GM21576 (cell line): ENCODE measurements around the gene QPRT.
A peak's percentile ranks its signal among the peaks of the same experiment; 100 is the strongest.
"Not testable (repeated sequence)": the region's sequence is repeated elsewhere in the genome, so short reads cannot be mapped to it uniquely, and the experiment has no call there.

ENCODE experiments used
- ATAC-seq: cut with Tn5 transposase; IDR thresholded peaks from one replicate; pipeline ENCODE4 v1.9.1; 2021; ENCODE audit warnings: mild to moderate bottlenecking, moderate library complexity; ENCODE audit not compliant: unreplicated experiment

Gene QPRT

GRCh38 chr16:29662000-29662728 is 16.8 kb upstream of the QPRT start:
- no peak for ATAC-seq

GRCh38 chr16:29662729-29663015 is 16.3 kb upstream of the QPRT start:
- peak; percentile 28 for ATAC-seq

DNA sequence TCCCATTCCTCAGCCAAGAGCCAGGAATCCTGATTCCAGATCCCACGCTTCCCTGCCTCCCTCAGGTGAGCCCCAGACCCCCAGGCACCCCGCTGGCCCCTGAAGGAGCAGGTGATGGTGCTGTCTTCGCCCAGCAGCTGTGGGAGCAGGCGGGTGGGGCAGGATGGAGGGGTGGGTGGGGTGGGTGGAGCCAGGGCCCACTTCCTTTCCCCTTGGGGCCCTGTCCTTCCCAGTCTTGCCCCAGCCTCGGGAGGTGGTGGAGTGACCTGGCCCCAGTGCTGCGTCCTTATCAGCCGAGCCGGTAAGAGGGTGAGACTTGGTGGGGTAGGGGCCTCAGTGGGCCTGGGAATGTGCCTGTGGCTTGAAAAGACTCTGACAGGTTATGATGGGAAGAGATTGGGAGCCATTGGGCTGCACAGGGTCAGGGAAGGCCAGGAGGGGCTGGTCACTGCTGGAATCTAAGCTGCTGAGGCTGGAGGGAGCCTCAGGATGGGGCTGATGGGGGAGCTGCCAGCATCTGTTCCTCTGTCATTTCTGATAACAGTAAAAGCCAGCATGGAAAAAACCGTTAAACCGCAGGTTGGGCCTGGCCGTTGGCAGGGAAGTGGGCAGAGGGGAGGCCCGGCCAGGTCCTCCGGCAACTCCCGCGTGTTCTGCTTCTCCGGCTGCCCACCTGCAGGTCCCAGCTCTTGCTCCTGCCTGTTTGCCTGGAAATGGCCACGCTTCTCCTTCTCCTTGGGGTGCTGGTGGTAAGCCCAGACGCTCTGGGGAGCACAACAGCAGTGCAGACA is 15.8 kb upstream of the QPRT start, which contains the start of gene SPN:
SPN (plus strand) TSS at position 232 of the 791 bp plus-strand sequence; CDS start at position 714, 482 bp downstream.
- peak; percentile 32 for ATAC-seq

- no peak for ATAC-seq
These were observed 15.2 kb upstream of the QPRT start for GRCh38 chr16:29663807-29664090.

DNA sequence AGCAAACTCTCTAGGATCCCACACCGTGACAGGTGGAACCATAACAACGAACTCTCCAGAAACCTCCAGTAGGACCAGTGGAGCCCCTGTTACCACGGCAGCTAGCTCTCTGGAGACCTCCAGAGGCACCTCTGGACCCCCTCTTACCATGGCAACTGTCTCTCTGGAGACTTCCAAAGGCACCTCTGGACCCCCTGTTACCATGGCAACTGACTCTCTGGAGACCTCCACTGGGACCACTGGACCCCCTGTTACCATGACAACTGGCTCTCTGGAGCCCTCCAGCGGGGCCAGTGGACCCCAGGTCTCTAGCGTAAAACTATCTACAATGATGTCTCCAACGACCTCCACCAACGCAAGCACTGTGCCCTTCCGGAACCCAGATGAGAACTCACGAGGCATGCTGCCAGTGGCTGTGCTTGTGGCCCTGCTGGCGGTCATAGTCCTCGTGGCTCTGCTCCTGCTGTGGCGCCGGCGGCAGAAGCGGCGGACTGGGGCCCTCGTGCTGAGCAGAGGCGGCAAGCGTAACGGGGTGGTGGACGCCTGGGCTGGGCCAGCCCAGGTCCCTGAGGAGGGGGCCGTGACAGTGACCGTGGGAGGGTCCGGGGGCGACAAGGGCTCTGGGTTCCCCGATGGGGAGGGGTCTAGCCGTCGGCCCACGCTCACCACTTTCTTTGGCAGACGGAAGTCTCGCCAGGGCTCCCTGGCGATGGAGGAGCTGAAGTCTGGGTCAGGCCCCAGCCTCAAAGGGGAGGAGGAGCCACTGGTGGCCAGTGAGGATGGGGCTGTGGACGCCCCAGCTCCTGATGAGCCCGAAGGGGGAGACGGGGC is 14.7 kb upstream of the QPRT start:
- no peak for ATAC-seq

DNA sequence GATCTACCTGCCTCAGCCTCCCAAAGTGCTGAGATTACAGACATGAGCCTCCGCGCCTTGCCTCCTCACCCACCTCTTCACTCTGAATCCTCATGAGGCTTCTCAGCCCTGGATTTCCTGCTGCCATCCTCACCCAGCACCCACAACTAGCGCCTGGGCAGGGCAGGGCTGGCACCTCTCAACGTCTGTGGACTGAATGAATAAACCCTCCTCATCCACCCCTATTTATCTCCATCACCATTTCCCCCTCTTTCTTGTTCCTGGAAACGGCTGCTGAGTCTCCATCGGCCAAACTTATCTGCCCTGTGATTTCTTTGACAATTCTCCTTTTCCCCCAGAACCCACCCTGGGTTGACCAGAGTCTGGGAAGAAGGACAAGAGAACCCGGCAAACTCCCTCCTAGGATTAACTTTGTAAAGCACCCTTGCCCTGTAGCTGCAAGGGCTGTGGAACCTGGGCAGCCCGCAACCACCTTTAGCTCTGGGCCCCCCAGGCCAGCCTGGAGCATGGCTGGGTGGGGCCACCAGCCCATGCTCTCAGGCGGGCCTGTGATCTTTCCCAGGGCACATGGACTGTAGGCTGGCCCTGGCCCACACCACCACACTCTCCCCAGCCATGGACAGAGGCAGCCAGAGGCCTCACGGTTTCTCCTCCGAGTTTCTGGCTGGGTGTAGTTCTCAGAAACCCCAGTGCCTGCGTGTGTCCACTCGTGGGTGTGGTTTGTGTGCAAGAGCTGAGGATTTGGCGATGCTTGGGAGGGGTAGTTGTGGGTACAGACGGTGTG is 13.5 kb upstream of the QPRT start:
- no peak for ATAC-seq

- not testable (repeated sequence) for ATAC-seq
These were observed 11.7 kb upstream of the QPRT start for GRCh38 chr16:29667322-29667610.

- ATAC-seq = no peak
These were observed 11.2 kb upstream of the QPRT start for GRCh38 chr16:29667755-29668154.

DNA sequence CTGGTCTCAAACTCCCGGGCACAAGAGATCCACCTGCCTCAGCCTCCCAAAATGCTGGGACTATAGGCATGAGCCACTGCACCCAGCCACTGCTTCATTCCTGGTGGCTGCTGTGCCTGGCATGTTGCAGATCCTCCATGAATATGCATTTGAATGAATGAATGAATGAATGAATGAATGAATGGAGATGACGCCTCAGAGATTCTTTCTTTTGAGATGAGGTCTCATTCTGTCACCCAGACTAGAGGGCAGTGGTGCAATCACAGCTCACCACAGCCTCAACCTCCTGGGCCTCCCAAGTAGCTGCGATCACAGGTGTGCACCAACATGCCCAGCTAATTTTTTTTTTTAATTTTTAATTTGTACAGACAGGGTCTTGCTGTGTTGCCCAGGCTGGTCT is 10.7 kb upstream of the QPRT start:
- ATAC-seq = no peak

DNA sequence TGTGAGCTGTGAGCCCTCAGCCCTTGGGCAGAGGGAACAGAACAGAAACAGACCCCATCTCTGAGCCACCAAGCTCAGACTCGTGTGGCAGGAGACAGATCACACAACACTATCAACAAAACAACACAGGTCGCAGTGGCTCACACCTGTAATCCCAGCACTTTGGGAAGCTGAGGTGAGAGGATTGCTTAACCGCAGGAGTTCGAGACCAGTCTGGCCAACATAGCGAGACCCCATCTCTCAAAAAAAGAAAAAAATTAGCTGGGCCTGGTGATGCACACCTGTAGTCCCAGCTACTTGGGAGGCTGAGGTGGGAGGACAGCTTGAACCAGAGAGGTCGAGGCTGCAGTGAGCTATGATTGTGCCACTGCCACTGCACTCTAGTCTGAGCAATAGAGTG is 5.5 kb upstream of the QPRT start:
- ATAC-seq = no peak

DNA sequence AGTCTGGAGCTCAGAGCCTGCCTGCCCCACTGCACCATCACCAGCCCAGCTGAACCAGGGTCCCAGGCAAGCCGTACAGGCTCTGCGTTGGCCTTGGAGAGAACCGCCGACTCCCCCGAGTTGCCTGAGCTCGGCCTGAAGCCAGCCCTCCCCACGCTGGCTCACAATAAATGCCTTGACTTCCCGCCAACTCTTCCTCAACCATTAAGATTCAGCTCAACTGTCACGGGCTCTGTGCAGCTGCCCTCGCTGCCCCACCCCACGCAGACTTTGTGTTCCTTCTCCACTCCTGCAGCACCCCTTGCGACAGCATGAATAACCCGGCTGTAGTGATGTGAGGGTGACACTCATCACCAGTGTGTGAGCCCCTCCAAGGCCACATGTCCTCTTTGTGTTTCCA is 4.8 kb upstream of the QPRT start:
- no peak for ATAC-seq

DNA sequence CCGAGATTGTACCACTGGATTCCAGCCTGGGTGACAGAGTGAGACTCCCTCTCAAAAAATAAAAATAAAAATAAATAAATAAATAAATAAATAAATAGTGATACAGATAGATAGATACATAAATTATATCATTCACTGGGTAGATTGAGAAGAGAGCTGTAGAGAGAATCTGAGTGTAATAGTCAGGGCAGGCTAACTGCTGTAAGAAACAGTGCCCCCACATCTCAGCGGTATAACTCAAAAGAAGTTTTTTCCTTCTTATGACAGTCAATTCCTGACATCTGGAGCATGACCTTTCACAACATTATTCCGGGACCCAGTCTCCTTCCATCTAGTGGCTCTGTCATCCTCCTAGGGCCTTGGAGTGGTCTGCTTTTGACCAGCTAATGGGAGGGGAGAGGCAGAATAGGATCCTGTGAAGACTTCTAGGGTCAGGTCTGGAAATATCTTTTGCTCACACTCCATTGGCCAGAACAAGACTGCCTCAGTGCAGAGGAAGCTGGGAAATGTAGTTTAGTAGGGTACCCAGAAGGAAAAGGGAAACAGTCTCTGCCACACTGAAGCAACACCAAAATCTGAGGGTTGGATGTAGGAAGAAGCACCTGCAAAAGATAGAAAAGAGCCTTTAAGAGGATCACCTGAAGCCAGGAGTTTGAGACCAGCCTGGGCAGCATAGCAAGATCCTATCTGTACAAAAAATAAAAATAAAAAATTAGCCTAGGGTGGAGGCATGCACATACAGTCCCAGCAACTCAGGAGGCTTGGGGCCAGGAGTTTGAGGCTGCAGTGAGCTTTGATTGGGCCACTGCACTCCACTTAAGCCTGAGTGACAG is 3.0 kb upstream of the QPRT start:
- no peak for ATAC-seq

DNA sequence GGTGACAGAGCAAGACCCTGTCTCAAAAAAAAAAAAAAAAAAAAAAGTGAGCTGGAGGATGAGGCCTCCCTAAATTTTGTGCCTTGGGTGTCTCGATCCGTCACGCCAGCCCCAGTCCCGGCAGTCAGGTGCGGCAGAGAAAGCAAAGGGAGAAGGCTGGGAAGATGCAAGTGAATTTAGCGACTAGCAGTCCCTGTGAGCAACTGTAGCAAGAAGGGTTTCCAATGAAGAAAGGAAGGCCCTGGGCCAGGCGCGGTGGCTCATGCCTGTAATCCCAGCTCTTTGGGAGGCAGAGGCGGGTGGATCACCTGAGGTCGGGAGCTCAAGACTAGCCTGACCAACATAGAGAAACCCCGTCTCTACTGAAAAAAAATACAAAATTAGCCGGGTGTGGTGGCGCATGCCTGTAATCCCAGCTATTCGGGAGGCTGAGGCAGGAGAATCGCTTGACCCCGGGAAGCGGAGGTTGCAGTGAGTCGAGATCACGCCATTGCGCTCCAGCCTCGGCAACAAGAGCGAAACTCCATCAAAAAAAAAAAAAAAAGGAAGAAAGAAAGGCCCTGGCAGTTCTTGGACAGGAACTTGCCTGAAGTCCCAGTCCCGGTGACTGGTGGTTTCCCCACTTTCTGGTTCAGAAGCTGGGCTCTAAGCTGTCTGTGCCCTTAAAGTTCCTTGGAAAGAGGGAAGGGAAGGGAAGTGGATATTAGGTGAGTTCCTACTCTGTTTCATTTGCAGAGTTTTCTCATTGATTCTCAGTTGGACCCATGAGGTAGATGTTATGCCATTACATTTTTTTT is 1.8 kb upstream of the QPRT start:
- no peak for ATAC-seq

GRCh38 chr16:29680180-29680598 is 1.2 kb downstream of the QPRT start:
- no peak for ATAC-seq

GRCh38 chr16:29683543-29684090 is 4.6 kb downstream of the QPRT start:
- ATAC-seq = no peak

DNA sequence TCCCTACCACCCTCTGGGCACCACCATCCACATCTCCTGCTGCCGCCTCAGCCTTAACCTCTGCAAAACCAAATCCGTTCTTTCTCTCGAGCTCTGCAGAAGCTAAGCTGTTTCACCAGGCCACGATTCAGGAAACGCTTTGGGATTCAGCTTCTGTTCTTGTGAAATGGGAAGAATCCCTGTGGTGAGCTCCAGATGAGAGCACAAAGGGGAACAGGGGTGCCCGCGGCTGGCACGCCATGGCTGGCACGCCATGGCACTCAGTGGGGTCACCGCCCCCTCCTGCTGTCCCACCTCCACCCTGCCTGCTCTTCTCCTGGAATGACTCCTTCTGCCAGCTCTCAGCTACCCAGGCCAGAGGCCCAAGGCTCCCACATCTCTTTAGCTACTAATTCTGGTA is 5.7 kb downstream of the QPRT start:
- no peak for ATAC-seq

- no peak for ATAC-seq
These were observed 7.9 kb downstream of the QPRT start for GRCh38 chr16:29686740-29687332.

DNA sequence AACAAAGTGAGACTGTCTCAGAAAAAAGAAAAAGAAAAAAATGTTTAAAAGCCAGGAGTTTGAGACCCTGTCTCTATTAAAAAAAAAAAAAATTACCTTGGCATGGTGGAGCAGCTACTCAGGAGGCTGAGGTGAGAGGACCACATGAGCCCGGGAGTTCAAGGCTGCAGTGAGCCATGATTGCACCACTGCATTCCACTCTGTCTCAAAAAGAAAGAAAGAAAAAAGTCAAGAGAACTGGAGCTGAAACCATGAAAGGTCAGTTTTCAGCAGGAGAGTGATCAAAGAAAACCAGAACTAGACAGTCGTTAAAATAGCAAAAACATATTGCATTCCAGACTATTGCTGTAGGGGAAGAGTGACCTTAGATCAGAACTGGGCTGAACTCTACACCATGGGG is 8.8 kb downstream of the QPRT start:
- ATAC-seq = no peak

DNA sequence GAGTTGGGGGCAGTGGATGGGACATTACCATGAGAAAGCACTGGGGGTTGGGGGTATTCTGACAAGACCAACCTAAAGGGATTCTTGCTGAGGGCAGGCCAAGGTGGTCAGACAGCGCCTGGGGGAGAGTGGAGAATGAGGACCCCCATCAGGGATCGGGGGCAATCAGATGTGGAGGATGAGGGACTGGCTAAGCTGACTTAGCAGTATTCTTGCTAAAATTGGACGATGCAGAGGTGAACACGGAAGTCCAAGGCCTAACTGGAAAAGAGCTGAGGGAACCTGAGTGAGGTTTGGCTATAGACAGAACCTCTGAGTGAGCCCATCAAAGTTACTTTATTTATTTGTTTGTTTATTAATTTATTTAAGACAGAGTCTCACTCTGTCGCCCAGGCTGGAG is 9.2 kb downstream of the QPRT start:
- no peak for ATAC-seq
